Anterior cingulate cortex (tissue), 58 donors: Measurements from ENCODE around the gene EXOC3L2.

Source experiments
- DNase-seq, 58 donors: peaks; one replicate each; lab custom pipeline; 2025; lab: John Stamatoyannopoulos, UW

Gene EXOC3L2

DNA sequence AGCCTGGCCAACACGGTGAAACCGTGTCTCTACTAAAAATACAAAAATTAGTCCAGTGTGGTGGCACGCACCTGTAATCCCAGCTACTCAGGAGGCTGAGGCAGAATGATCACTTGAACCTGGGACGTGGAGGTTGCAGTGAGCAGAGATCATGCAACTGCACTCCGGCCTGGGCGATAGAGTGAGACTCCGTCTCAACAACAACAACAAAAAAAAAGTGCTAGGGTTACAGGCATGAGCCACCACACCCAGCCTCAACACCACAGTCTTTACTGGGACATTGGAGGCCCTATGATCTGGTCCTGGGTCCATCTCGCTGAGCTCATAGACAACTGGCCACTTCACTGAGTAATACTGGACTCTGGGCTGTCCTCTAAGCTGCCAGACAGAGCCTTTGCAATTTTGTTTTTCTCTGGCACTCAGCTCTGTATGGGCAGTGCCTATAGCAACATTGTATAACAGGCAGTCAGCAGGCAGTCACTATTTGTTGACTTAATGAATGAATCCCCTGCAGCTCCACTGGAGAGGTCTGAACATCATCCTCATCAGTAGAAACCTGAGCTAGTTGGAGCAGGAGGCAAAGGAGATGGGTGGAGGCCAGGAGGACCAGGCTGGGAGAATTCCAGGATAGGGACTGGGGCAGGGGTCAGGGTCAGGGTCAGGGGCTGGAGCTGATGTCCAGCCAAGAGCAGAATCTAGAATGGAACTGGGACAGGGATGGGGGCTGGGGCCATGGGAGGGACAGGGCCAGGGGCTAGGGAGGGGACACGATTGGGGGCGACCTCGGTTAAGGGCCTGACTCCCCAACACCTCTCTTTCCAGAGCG lies 58.5 kb downstream of the EXOC3L2 start:
- DNase-seq: no peak

DNA sequence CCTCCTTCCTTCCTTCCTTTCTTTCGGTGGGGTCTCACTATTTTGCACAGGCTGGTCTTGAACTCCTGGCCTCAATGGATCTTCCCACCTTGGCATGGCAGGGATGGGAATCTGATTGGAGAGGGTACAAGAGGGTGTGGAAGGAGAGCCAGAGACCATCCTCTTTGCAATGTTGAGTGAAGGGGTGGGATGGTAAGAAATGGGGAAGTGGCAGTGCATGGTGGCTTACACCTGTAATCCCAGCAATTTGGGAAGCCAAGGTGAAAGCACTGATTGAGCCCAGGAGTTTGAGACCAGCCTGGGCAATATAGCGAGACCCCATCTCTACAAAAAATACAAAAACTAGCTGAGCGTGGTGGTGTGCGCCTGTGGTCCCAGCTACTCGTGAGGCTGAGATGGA lies 61.1 kb downstream of the EXOC3L2 start:
- no peak for DNase-seq

DNA sequence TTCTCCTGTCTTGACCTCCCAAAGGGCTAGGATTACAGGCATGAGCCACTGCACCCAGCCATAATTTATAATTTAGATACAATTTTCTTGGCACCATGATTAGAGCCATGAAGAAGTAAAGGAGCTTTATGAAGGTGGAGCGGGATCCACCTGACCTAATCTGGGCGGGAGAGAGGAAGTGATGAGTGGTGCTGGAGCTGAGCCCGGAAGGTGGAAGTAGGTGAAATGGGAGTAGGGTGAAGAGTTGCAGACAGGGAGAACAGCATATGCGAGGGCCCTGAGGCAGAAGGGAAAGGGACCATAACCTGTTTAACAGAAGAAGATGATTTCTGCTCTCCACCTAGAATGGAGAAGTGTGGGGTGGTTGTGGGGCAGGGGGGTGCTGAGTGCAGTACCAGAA lies 62.4 kb downstream of the EXOC3L2 start:
- DNase-seq: no peak

DNA sequence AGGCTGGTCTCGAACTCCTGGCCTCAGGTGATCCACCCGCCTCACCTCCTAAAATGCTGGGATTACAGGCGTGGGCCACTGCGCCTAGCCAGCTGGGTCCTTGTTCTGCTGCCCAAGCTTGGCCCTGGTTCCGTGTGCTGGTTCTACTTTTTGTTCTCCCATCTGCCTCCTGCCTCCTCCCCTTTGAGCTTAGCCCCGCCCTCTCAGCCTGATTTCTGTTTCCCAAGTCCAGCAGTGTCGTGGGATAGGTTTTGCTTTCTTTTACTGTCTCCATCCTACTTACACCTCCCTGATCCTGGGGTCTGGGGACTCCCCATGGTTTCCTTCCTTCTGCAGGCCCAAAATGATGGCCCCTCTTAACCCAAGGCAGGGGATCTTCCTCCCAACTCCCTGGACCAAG lies 64.3 kb downstream of the EXOC3L2 start:
- no peak for DNase-seq

DNA sequence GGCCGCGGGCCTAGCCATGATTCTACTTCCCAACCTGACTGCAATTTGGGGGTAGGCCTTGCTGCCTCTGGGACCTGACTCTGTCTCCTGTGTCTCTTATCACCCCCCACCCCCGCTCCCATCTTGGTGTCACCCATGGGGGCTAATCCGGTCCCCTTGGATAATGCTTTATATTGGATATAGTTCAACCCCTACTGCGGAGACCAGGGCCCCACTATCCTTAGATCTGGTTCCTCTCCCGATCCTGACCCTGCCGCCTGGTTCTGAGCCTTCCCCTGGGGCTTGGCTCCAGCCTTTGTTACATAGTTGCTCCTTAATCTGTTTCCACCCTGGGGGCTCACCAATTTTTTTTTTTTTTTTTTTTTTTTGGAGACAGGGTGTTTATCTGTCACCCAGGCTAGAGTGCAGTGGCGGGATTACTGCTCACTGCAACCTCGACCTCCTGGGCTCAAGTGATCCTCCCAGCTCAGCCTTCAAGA lies 65.3 kb downstream of the EXOC3L2 start:
- DNase-seq: no peak

DNA sequence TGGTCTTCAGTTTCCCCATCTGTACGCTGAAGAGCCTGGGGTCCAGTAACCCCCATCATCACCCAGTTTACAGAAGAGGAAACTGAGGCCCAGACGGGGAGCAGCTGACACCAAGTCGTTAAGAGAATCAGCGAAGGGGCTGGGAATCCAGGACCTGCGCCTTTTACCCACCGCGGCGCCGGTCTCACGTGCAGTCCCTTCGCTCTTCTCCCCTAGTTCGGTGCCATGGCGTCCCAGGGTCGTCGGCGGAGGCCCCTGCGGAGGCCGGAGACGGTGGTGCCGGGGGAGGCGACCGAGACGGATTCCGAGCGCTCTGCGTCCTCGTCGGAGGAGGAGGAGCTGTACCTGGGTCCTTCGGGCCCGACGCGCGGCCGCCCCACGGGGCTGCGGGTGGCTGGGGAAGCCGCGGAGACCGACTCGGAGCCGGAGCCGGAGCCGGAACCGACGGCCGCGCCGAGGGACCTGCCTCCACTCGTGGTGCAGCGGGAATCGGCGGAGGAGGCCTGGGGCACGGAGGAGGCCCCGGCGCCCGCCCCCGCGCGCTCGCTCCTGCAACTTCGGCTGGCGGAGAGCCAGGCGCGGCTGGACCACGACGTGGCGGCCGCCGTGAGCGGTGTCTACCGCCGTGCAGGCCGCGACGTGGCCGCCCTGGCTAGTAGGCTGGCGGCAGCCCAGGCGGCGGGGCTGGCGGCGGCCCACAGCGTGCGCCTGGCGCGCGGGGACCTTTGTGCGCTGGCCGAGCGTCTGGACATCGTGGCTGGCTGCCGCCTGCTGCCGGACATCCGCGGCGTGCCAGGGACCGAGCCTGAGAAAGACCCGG lies 65.9 kb downstream of the EXOC3L2 start:
- peak in 10 of 58 donors; percentile 18 to 50 (median 24) for DNase-seq

DNA sequence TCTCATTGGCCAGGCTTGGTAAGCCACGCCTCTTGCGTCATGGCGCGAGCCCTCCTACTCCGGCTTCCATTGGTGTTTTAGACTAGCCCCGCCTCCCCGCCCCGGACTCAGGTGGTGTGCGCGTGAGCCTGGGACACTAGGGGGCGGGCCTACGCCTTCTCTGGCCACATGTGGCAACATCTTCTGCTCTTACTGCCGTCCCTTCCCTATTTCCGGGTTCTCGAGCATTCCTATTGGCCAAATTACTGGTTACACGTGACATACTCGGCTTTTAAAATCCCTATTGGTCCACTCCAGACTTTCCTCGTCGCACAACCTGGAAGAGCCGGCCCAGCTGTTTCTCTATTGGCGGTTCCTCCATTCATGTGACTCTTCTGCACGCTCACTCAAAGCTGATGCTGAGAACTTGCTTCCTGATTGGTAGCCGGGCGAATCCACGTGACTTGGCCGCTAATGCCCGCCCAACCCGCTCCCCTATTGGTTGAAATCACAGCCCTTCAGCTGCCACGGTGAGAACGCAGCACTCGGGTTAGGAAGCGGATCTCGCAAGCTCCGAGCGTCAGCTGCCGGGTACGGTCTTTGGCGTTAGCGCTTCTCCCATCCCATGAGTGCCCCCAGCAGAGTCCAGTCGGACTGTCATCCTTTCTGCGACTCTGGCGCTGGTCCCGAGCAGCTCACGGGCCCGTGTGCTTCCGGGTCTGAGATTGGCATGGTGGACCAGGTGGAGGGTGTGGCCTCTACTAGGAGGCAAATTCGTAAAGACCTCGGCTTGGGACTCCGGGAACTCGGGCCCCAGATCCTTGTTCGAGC lies 66.7 kb downstream of the EXOC3L2 start, which contains the start of gene BLOC1S3:
BLOC1S3 (plus strand) TSS at position 523 of the 810 bp plus-strand sequence. CDS start 513 bp downstream, outside the sequence.
- DNase-seq: peak; percentile 93 to 100 (median 100)

DNA sequence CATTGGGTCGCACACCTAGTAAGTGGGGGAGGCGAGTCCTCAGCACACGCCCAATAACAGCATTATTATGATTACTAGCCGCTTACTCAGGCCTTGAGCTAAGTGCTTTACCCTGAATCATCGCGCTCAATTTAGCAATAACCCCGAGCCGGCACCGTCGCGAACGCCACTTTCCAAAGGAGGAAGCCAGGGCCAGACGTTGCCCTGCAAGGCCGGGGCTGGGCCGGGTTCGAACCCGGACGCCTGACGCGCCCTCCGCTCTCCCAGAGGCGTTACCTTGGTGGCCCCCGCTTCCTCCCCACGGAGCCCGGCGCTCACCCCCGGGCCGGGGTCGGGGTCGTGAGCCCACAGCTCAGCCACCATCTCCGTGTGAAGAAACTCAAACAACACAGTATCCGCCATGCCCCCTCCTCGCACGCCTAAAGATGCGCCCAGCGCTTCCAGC lies 67.4 kb downstream of the EXOC3L2 start, which contains the start of gene TRAPPC6A:
TRAPPC6A (minus strand) TSS at position 421 of the 445 bp plus-strand sequence; CDS start at position 402, 19 bp downstream.
- peak in 2 of 58 donors; percentile 57 to 62 for DNase-seq

DNA sequence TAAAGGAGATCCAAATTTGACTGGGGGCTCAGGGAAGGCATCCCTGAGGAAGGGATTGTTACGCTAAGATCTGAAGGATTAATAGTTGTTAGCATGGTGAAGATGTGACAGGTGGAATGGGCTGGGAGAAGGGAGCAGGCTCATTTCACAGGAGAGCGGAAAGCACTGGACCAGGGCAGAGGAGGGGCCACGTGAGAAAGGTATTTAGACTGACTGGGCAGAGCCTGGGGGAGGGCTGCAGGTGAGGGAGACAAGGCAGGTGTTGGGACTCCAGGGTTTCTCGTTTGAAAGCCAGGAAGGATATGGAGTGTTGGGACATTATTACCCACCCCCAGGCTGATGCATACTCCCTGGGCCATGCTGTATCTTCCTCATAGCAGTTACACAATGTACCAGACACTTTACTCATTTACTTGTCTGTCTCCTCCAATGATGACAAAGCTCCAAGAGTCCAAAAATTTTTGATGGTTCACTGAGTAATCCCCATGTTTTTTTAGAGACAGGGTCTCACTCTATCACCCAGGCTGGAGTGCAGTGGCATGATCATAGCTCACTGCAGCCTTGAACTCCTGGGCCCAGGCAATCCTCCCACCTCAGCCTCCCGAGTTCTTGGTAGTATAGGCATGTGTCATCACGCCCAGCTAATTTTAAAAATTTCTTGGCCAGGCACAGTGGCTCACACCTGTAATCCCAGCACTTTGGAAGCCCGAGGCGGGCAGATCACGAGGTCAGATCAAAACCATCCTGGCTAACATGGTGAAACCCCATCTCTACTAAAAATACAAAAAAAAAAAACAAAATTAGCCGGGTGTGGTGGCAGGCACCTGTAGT lies 69.5 kb downstream of the EXOC3L2 start:
- no peak for DNase-seq

DNA sequence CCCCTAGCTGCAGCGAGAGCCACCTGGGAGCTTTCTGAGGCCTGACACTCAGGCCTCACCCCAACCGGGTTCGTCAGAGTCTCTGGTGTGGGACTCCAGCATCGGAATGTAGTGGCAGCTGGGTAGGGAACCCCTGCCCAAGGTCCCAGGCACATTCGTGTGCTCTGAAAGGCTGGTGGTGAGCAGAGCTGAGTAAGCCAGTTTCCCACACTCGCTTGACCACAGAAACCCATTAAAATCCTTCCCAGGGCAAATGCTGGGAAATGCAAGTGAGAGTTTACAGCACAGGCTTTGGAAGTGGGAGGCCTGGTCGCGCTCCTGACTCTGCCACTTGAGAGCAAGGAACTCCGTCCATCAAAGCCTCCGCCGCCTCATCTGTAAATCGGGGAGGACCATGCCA lies 71.4 kb downstream of the EXOC3L2 start:
- DNase-seq: no peak

DNA sequence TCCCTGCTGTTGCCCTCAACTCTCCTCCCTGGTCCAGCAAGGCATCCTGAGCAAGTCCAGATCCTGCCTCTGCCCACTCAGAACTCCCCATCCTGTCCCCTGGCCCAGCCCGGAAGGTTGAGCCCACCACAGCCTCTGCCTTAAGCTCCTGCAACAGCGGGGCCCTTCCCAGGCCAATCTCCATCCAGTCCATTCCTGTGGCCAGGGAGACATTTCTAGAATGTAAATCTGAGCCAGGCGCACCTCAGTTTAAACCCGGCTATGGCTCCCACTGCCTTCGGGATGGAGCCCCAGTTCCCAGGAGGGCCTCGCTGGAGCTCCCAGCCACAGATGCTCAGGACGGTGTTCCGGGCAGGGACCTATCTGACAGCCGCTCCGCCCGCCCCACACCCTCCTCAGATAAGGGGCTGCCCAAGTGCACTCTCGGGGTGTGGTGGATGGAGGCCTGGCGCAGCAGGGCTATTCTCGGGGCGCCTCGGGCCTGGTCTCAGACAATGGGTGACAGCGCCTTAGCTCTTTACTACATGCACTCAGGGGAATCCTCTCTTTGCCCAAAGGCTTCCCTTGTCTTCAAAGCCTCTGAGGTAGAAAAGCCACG lies 72.5 kb downstream of the EXOC3L2 start:
- no peak for DNase-seq

DNA sequence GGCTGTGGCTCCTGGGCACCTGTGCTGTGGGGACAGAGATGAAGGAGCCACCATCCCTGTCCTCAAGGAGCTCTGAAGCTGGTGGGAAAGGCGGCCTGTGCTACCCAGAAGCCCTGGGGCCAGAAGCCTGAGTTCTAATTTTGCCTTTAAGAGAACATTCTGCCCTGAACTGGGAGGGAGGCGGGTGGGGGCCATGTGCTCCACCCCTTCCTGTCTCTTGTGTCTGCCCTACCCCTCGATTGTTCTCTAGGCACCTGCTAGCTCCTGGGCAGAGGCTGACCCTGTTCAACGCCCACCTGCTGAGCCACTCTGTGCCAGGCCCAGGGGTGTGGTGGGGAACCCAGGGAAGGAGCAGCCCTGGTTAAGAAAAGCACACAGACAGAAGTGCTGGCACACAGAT lies 73.0 kb downstream of the EXOC3L2 start:
- DNase-seq: no peak

DNA sequence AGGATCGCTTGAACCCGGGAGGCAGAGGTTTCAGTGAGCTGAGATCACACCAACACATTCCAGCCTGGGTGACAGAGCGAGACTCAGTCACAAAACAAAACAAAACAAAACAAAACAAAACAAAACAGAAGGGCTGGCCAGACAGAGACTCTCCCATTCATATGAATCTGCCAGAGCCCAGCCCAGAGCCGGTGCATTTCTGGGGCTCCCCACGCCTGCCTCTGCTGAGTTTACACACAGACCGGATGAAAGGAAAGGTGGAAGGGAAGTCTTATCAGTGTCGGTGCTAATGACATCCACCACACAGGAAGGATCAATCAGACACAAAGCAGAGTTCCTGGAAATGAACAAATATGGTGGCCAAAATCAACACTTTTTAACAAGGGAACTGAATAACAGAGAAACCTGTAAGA lies 74.0 kb downstream of the EXOC3L2 start:
- no peak for DNase-seq

DNA sequence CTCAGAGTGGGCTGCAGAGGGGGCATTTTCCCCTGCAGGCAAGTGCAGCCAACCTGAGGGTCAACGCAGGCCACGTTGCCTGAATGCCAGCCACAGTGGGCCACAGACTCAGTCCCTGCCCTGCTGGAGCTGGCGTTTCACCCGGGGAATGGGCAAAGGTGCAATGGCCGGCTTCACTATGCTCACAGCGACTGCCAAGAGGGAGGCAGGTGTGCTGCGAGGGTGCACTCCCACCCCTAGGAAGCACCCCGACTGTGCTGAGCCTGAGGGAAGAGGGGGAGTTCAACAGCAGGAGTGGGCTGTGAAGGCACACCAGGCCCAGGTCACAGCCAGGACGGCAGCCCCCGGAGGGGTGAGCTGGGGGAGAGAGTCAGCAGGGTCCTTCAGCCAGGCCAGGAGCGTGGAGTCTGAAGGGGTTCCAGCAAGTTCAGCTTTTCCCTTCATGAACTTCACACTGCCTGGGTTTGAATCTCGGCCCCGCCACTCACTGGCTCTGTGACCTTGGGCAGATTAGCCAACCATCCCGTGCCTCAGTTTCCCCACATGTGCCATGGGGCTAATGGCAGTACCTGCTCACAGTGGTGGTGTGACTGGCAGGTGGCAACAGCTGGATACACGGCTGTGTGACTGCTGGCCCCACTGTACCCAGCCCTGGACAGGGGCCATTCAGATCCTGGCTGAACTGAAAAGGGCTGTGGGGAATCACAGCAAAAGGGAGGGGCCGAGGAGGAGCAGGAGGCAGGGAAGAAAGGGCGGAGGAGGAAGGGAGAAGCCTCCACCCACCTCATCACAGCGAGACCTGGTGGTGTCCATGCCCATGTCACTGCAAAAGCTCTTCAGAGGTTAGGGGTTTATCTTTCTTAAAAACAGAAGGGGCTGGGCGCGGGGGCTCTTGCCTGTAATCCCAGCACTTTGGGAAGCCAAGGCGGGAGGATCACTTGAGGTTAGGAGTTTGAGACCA lies 74.8 kb downstream of the EXOC3L2 start:
- no peak for DNase-seq

DNA sequence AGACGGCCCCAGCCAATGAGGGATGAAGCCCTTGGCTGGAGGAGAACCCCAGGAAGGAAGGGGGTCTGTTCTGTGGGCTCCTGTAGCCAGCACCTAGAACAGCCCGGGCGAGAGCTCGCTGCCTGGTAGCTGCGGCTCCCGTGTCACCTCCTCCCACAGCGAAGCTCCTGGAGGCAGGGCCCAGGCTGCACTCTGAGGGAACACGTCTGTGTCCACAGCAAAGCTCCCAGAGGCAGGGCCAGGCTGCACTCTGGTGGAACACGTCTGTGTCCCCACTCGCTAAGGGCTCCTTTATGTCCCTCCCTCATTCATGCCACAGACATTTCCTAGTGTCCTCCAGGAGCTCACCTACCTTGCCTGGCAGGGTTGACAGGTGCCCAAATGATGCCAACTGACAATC lies 75.6 kb downstream of the EXOC3L2 start:
- DNase-seq: no peak

DNA sequence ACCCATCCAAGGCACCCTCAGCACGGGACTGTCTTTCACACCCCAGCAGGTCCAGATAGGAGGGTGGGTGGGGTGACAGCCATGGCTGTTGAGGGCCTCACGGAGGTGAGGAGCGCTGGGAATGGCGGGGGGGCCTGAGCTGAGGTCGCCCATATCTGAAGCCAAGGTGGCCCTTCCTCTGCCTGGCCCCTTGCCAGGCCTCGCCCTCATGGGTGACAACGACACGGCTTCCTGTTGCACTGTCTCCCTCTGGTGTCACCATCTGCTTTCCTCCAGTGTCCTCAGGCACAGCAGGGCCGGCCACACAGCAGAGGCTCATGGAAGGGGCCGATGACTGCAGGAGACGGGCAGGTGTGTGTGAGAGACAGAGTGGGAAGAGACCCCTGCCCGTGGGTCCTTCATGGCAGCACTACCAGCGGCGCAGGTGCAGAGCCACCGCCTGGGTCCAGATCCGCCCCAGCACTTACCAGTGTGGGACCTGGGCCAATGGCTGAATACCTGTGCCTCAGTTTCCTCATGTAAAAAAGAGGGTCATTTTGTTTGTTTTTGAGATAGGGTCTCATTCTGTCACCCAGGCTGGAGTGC lies 76.3 kb downstream of the EXOC3L2 start:
- DNase-seq: no peak

DNA sequence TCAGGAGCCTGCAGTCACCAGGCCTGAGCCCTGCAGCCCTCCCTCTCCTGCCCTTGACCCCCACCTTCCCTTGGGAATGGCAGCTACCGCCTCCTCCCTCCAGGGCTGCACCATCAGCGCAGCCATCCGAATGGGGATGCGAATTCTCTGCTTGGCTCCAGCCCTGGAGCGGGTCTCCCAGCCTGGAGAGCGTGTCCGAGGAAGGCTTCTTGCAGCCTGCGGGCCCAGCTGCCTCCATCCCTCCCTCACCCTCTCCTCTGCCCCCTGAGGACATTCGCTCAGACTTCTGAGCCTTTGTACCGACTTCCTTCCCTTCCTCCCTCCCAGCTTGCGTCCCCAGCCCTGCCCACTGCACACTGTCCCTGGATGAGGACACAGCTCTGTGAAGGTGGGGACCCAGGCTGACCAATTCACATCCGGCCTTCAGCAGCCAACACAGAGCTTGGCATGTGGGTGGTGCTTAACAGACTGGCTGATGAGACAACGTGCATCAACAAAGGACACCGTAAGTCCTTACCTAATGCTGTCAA lies 78.4 kb downstream of the EXOC3L2 start:
- no peak for DNase-seq
